ENCODE data around the gene IL10RA. TPM values are rescaled to one million over a fixed set of nuclear protein-coding genes. Genes with fewer than 3 reads are reported as not detected.
"Not testable (repeated sequence)": the region's sequence is repeated elsewhere in the genome, so short reads cannot be mapped to it uniquely, and the experiment has no call there.

Gene IL10RA
- 10 to 100 TPM; 59.8 to 83.6 TPM for total RNA-seq

- peak within 1 kb of the TSS; percentile 95 for H3K4me3 Mint-ChIP-seq
- no peaks in the 10 kb centered on the region for H3K27me3 Mint-ChIP-seq
- peaks cover 21% of the 10 kb centered on the region for H3K36me3 Mint-ChIP-seq
- ATAC-seq (peak; percentile 95 to 96), DNase-seq (ENCODE audit: low spot score) (peak; percentile 95)
- peak within 1 kb of the TSS; percentile 95 to 98 for H3K27ac Mint-ChIP-seq
- no peaks in the 10 kb centered on the region for H3K9me3 Mint-ChIP-seq
- H3K4me1 Mint-ChIP-seq (ENCODE audit: low read depth in 2 of 2): peaks cover 76 to 79% of the 10 kb centered on the region in 2 donors
Observed at GRCh38 chr11:117985953-117986887, at the start of gene IL10RA. IL10RA (plus strand) TSS chr11:117986394; CDS start chr11:117986468, 74 bp downstream.

- Mint-ChIP-seq H3K9me3 (no peaks in the 10 kb centered on the region), H3K27me3 (peaks cover 0 to 2% of the 10 kb centered on the region in 2 donors), H3K4me1 (ENCODE audit: low read depth in 2 of 2) (peaks cover 20 to 25% of the 10 kb centered on the region in 2 donors), H3K4me3 (no peak overlapping the region), H3K36me3 (no peaks in the 10 kb centered on the region), H3K27ac (no peak overlapping the region)
- ATAC-seq: no peak
- no peak for DNase-seq (ENCODE audit: low spot score)
Observed at GRCh38 chr11:117936973-117937372, 49.2 kb upstream of the IL10RA start.

GRCh38 chr11:117940736-117941135 is 45.5 kb upstream of the IL10RA start:
- no peaks in the 10 kb centered on the region for H3K9me3 Mint-ChIP-seq
- H3K27me3 Mint-ChIP-seq: peaks cover 2 to 8% of the 10 kb centered on the region in 2 donors
- peaks cover 5% of the 10 kb centered on the region for H3K36me3 Mint-ChIP-seq
- no peak overlapping the region for H3K4me3 Mint-ChIP-seq
- no peak for DNase-seq (ENCODE audit: low spot score)
- H3K27ac Mint-ChIP-seq: peak overlapping the region in 1 of 2 donors; percentile 72
- no peak for ATAC-seq
- peaks cover 27 to 32% of the 10 kb centered on the region in 2 donors for H3K4me1 Mint-ChIP-seq (ENCODE audit: low read depth in 2 of 2)

GRCh38 chr11:117941163-117941707 is 45.0 kb upstream of the IL10RA start:
- no peaks in the 10 kb centered on the region for H3K9me3 Mint-ChIP-seq
- peak overlapping the region; percentile 40 to 71 for H3K27ac Mint-ChIP-seq
- peak; percentile 51 to 66 for ATAC-seq
- peaks cover 27 to 36% of the 10 kb centered on the region in 2 donors for H3K4me1 Mint-ChIP-seq (ENCODE audit: low read depth in 2 of 2)
- H3K4me3 Mint-ChIP-seq: no peak overlapping the region
- H3K27me3 Mint-ChIP-seq: peaks cover under 1 to 8% of the 10 kb centered on the region in 2 donors
- no peak for DNase-seq (ENCODE audit: low spot score)
- H3K36me3 Mint-ChIP-seq: peaks cover 5% of the 10 kb centered on the region

- DNase-seq (ENCODE audit: low spot score): no peak
- peaks cover 0 to 8% of the 10 kb centered on the region in 2 donors for H3K27me3 Mint-ChIP-seq
- peaks cover 5% of the 10 kb centered on the region for H3K36me3 Mint-ChIP-seq
- no peaks in the 10 kb centered on the region for H3K9me3 Mint-ChIP-seq
- H3K4me3 Mint-ChIP-seq: peak overlapping the region; percentile 26
- peaks cover 35 to 44% of the 10 kb centered on the region in 2 donors for H3K4me1 Mint-ChIP-seq (ENCODE audit: low read depth in 2 of 2)
- peak overlapping the region; percentile 40 to 71 for H3K27ac Mint-ChIP-seq
- ATAC-seq: peak; percentile 39 to 55
Observed at GRCh38 chr11:117941976-117942654, 44.1 kb upstream of the IL10RA start.

GRCh38 chr11:117944554-117944953 is 41.6 kb upstream of the IL10RA start:
- peak overlapping the region; percentile 48 to 84 for H3K27ac Mint-ChIP-seq
- no peak for DNase-seq (ENCODE audit: low spot score)

GRCh38 chr11:117945047-117945810 is 41.0 kb upstream of the IL10RA start:
- no peak for DNase-seq (ENCODE audit: low spot score)
- peak in 1 of 2 donors; percentile 72 for ATAC-seq
- Mint-ChIP-seq H3K36me3 (peaks cover 5% of the 10 kb centered on the region), H3K27me3 (peaks cover 0 to 8% of the 10 kb centered on the region in 2 donors), H3K4me1 (ENCODE audit: low read depth in 2 of 2) (peaks cover 55 to 62% of the 10 kb centered on the region in 2 donors), H3K4me3 (peak overlapping the region; percentile 55), H3K9me3 (no peaks in the 10 kb centered on the region), H3K27ac (peak overlapping the region; percentile 48 to 84)

More at GRCh38 chr11:117944554-117944953, 41.6 kb upstream of the IL10RA start:
- Mint-ChIP-seq H3K36me3 (peaks cover 5% of the 10 kb centered on the region), H3K27me3 (peaks cover 0 to 8% of the 10 kb centered on the region in 2 donors), H3K4me1 (ENCODE audit: low read depth in 2 of 2) (peaks cover 48 to 56% of the 10 kb centered on the region in 2 donors), H3K9me3 (no peaks in the 10 kb centered on the region), H3K4me3 (peak overlapping the region; percentile 55)
- ATAC-seq: peak; percentile 36 to 46

GRCh38 chr11:117946156-117946841 is 39.9 kb upstream of the IL10RA start:
- ATAC-seq: no peak
- peaks cover 0 to 8% of the 10 kb centered on the region in 2 donors for H3K27me3 Mint-ChIP-seq
- H3K36me3 Mint-ChIP-seq: peaks cover 5% of the 10 kb centered on the region
- peaks cover 66 to 70% of the 10 kb centered on the region in 2 donors for H3K4me1 Mint-ChIP-seq (ENCODE audit: low read depth in 2 of 2)
- no peaks in the 10 kb centered on the region for H3K9me3 Mint-ChIP-seq
- H3K4me3 Mint-ChIP-seq: no peak overlapping the region
- peak overlapping the region; percentile 48 to 84 for H3K27ac Mint-ChIP-seq
- no peak for DNase-seq (ENCODE audit: low spot score)

GRCh38 chr11:117946842-117947526 is 39.2 kb upstream of the IL10RA start:
- ATAC-seq (peak; percentile 69 to 83), DNase-seq (ENCODE audit: low spot score) (peak; percentile 87)
- Mint-ChIP-seq H3K27ac (peak overlapping the region; percentile 46 to 84), H3K36me3 (peaks cover 5% of the 10 kb centered on the region), H3K4me1 (ENCODE audit: low read depth in 2 of 2) (peaks cover 69 to 74% of the 10 kb centered on the region in 2 donors), H3K27me3 (peaks cover 0 to 8% of the 10 kb centered on the region in 2 donors), H3K9me3 (no peaks in the 10 kb centered on the region), H3K4me3 (no peak overlapping the region)

GRCh38 chr11:117947751-117948150 is 38.4 kb upstream of the IL10RA start:
- ATAC-seq; H3K36me3 Mint-ChIP-seq; DNase-seq (ENCODE audit: low spot score); H3K9me3 Mint-ChIP-seq; H3K4me3 Mint-ChIP-seq; H3K27me3 Mint-ChIP-seq: not testable (repeated sequence)
- peaks cover 66 to 72% of the 10 kb centered on the region in 2 donors for H3K4me1 Mint-ChIP-seq (ENCODE audit: low read depth in 2 of 2)
- H3K27ac Mint-ChIP-seq: peak overlapping the region; percentile 46 to 84

- not testable (repeated sequence) for H3K4me3 Mint-ChIP-seq; DNase-seq (ENCODE audit: low spot score); H3K27me3 Mint-ChIP-seq; H3K9me3 Mint-ChIP-seq; ATAC-seq; H3K36me3 Mint-ChIP-seq
- peaks cover 68 to 75% of the 10 kb centered on the region in 2 donors for H3K4me1 Mint-ChIP-seq (ENCODE audit: low read depth in 2 of 2)
- H3K27ac Mint-ChIP-seq: peak overlapping the region in 1 of 2 donors; percentile 78
Observed at GRCh38 chr11:117948466-117948865, 37.7 kb upstream of the IL10RA start.

GRCh38 chr11:117949062-117949461 is 37.1 kb upstream of the IL10RA start:
- ATAC-seq (no peak), DNase-seq (ENCODE audit: low spot score) (no peak)
- Mint-ChIP-seq H3K4me3 (no peak overlapping the region), H3K27ac (peak overlapping the region; percentile 19 to 78), H3K9me3 (no peaks in the 10 kb centered on the region), H3K27me3 (no peaks in the 10 kb centered on the region), H3K4me1 (ENCODE audit: low read depth in 2 of 2) (peaks cover 68 to 72% of the 10 kb centered on the region in 2 donors), H3K36me3 (no peaks in the 10 kb centered on the region)

Measured in natural killer cell treated with Interleukin-12 subunit alpha and Interleukin-12 subunit beta and Interleukin-15 and Interleukin-18, amount 100 ng/mL, for 72 hours (primary cell).